HG02610 (cell line): Measurements from ENCODE around the gene TIE1.

Experiments used
- ATAC-seq: cut with Tn5 transposase; IDR thresholded peaks from one replicate; pipeline ENCODE4 v1.9.1; 2021; ENCODE audit warnings: mild to moderate bottlenecking, moderate library complexity; ENCODE audit not compliant: unreplicated experiment

The TIE1 gene

GRCh38 chr1:43273708-43274107, 27.1 kb upstream of the TIE1 start:
- no peak for ATAC-seq

GRCh38 chr1:43274125-43274803, 26.5 kb upstream of the TIE1 start:
- no peak for ATAC-seq

GRCh38 chr1:43274804-43275180, 26.0 kb upstream of the TIE1 start:
- ATAC-seq = no peak

- ATAC-seq = no peak
Measured at GRCh38 chr1:43275826-43276620, 24.8 kb upstream of the TIE1 start.

GRCh38 chr1:43276673-43277072, 24.1 kb upstream of the TIE1 start:
- ATAC-seq = no peak

- ATAC-seq = no peak
Measured at GRCh38 chr1:43277116-43277876, 23.5 kb upstream of the TIE1 start.

GRCh38 chr1:43279161-43279560, 21.6 kb upstream of the TIE1 start:
- ATAC-seq = no peak

- no peak for ATAC-seq
Measured at GRCh38 chr1:43279666-43280065, 21.1 kb upstream of the TIE1 start.

- ATAC-seq = no peak
Measured at GRCh38 chr1:43280692-43281091, 20.1 kb upstream of the TIE1 start.

- ATAC-seq = no peak
Measured at GRCh38 chr1:43282220-43283195, 18.3 kb upstream of the TIE1 start.

- ATAC-seq = no peak
Measured at GRCh38 chr1:43284065-43284464, 16.7 kb upstream of the TIE1 start.

- no peak for ATAC-seq
Measured at GRCh38 chr1:43284546-43285110, 16.2 kb upstream of the TIE1 start.

- ATAC-seq = no peak
Measured at GRCh38 chr1:43285269-43285990, 15.4 kb upstream of the TIE1 start, which contains the start of gene C1orf210. TSS of gene C1orf210 (minus strand) at chr1:43285581. CDS start at chr1:43283270, 2,311 bp downstream.

- no peak for ATAC-seq
Measured at GRCh38 chr1:43286115-43286514, 14.7 kb upstream of the TIE1 start.

GRCh38 chr1:43286533-43286932, 14.2 kb upstream of the TIE1 start:
- ATAC-seq = no peak

- no peak for ATAC-seq
Measured at GRCh38 chr1:43288058-43288784, 12.6 kb upstream of the TIE1 start.

GRCh38 chr1:43288785-43289706, 11.7 kb upstream of the TIE1 start:
- no peak for ATAC-seq

GRCh38 chr1:43292216-43292615, 8.6 kb upstream of the TIE1 start:
- no peak for ATAC-seq
